Heart left ventricle (tissue), 16 donors: ENCODE data around the gene SLC27A2. TPM values are rescaled to one million over a fixed set of nuclear protein-coding genes. Genes with fewer than 3 reads are reported as not detected.

Experiments
- ATAC-seq, 4 donors: fragments of 200-7000 bp; cut with Tn5 transposase; one replicate each; pipeline ENCODE4 v1.9.1; 2020 to 2022; ENCODE audit warnings: moderate library complexity in 4 of 4, mild to moderate bottlenecking in 3 of 4, moderate number of reproducible peaks in 1 of 4
- DNase-seq, 5 donors: peaks; one replicate each; pipeline ENCODE4 v3.0.0-alpha.2; 2020
- H3K27ac ChIP-seq, 12 donors: fragments of 200-600 bp; sonication (generic) in 4 of 12; one replicate each; pipeline versions ENCODE4 v1.5.0 to v1.8.0; 2016 to 2022; ENCODE audit warnings: mild to moderate bottlenecking in 2 of 12
- H3K27me3 ChIP-seq, 9 donors: fragments of 200-600 bp; sonication (generic) in 2 of 9; one replicate each; pipeline versions ENCODE4 v1.5.1 to v1.8.0; 2016 to 2022; ENCODE audit warnings: mild to moderate bottlenecking in 3 of 9
- H3K36me3 ChIP-seq, 9 donors: fragments of 200-600 bp; sonication (generic) in 2 of 9; one replicate each; pipeline versions ENCODE4 v1.5.0 to v1.8.0; 2018 to 2022; ENCODE audit warnings: mild to moderate bottlenecking in 2 of 9
- H3K4me1 ChIP-seq, 12 donors: fragments of 200-600 bp; sonication (generic) in 4 of 12; one replicate each; pipeline versions ENCODE4 v1.5.0 to v1.8.0; 2016 to 2022; ENCODE audit warnings: mild to moderate bottlenecking in 3 of 12
- H3K4me3 ChIP-seq, 12 donors: fragments of 200-600 bp; sonication (generic) in 4 of 12; one replicate each; pipeline versions ENCODE4 v1.5.0 to v1.8.0; 2017 to 2022; ENCODE audit warnings: mild to moderate bottlenecking in 9 of 12, moderate library complexity in 4 of 12
- H3K9me3 ChIP-seq, 12 donors: fragments of 200-600 bp; sonication (generic) in 4 of 12; one replicate each; pipeline versions ENCODE4 v1.5.0 to v1.8.0; 2016 to 2022; ENCODE audit warnings: mild to moderate bottlenecking in 1 of 12
- CTCF ChIP-seq, 12 donors: fragments of 200-600 bp; sonication (generic) in 4 of 12; IDR thresholded peaks; one replicate each; pipeline versions ENCODE4 v1.5.0 to v1.8.0; 2018 to 2022; ENCODE audit warnings: antibody characterized with exemption in 12 of 12, mild to moderate bottlenecking in 5 of 12
- POLR2A ChIP-seq, 2 donors: fragments of 450-650 bp; IDR thresholded peaks; one replicate each; pipeline ENCODE4 v1.6.1; 2017; ENCODE audit warnings: antibody characterized with exemption in 2 of 2, mild to moderate bottlenecking in 2 of 2, moderate library complexity in 2 of 2
- WGBS, 4 donors: extraction: QIAGEN DNeasy Blood & Tissue Kit in 2 of 4; methylation state at CpG; one replicate each; pipeline versions ENCODE4 v1.1.5 to v1.1.7; 2013 to 2018; 5-methylcytosine and 5-hydroxymethylcytosine counted together
- intact Hi-C, 10 donors: fragments of 100-400 bp; cut with DNase I; formaldehyde crosslinking; loops; one replicate each; pipeline versions ENCODE4 v1.11.1 to v1.14.2; 2022
- polyA plus RNA-seq, 2 donors: library from polyadenylated mRNA; stranded (reverse); fragments of 200-250 nt; gene quantifications; one replicate each; pipeline ENCODE4 v1.2.3, GENCODE V29; 2013
- total RNA-seq, 9 donors: library from RNA; depleted of rRNA in 2 of 9; stranded (reverse); fragments of >200 nt in 2 of 9; fragmentation: NEBNext Ultra II Directional in 3 of 9; extraction: Animal tissue kit (Norgen Biotek cat#: 25700) in 3 of 9; gene quantifications; one replicate each; pipeline versions ENCODE4 v1.1.0 to v1.2.4, GENCODE V29; 2016 to 2023
- donor health status: ischemic (EF 13 %, LVEDD 7.1; RV severe dilation, severe dysfunction).
- donor health status: healthy with polysubstance abuse.
- donor health status: DM: no; HTN: yes; CAD: no.
- donor health status: DM: no; HTN: no; CAD: no.
- donor health status: ischemic (EF 25% LVEDD 6.9; RV normal size, moderate dysfunction).
- donor health status: ischemic (EF 25% LVEDD 5.7; RV mildly dilated, moderate dysfunction).
- donor health status: healthy.
- donor health status: DM: yes; HTN: yes; CAD: no.
- donor health status: ischemic (EF 35%, LVEDD 5.7; RV mildly dilated, moderate dysfunction).
- donor health status: nonischemic (EF 11% LVEDD 7.7; RV severe dilation, severe dysfunction).
- donor health status: DM: yes; HTN: yes; CAD: no.
- donor health status: PGD.
- donor health status: ischemic (EF 29% LVEDD 5.4; RV normal size, mild dysfunction).
- donor health status: nonischemic (EF 23%, LVEDD 6.1; RV moderate dilation, normal function).

Gene SLC27A2
- total and polyA plus RNA-seq, 11 donors: 0.04 to 0.29 (median 0.12) TPM; not detected in 8

- Histone ChIP-seq H3K9me3 (no peaks in the 10 kb centered on the region), H3K4me1 (peaks cover 0 to 6% (median 0%) of the 10 kb centered on the region in 12 donors), H3K4me3 (no peak overlapping the region), H3K36me3 (no peaks in the 10 kb centered on the region), H3K27me3 (no peaks in the 10 kb centered on the region), H3K27ac (no peak overlapping the region)
- TF ChIP-seq POLR2A (IDR thresholded peaks at IDR 0.05): no peak
- no peak for TF ChIP-seq CTCF (IDR thresholded peaks at IDR 0.05)
- ATAC-seq (no peak), DNase-seq (no peak)
- 49 to 60% (median 53%) methylated on average over 3 of the region's 3 CpGs for WGBS, 4 donors
- intact Hi-C loops: loop anchor here in 8 of 10 donors (5.0 to 10.0 kb wide), 5 partner anchors 896 to 1786 kb away; no protein-coding TSS in a partner anchor
Measured at GRCh38 chr15:50140983-50141382, 41.0 kb upstream of the SLC27A2 start.

- no peak for DNase-seq
- Histone ChIP-seq H3K9me3 (no peaks in the 10 kb centered on the region), H3K4me1 (peaks cover 0 to 6% (median 0%) of the 10 kb centered on the region in 12 donors), H3K27ac (no peak overlapping the region), H3K36me3 (no peaks in the 10 kb centered on the region), H3K4me3 (no peak overlapping the region), H3K27me3 (no peaks in the 10 kb centered on the region)
- intact Hi-C loops: loop anchor here in 8 of 10 donors (5.0 to 10.0 kb wide), 5 partner anchors 897 to 1787 kb away; no protein-coding TSS in a partner anchor
- 92 to 96% (median 93%) methylated on average over 5 of the region's 5 CpGs for WGBS, 4 donors
- TF ChIP-seq CTCF (IDR thresholded peaks at IDR 0.05): no peak
- no peak for TF ChIP-seq POLR2A (IDR thresholded peaks at IDR 0.05)
- no peak for ATAC-seq
Measured at GRCh38 chr15:50141856-50142255, 40.1 kb upstream of the SLC27A2 start.

GRCh38 chr15:50143255-50143860, 38.6 kb upstream of the SLC27A2 start:
- H3K4me1 ChIP-seq: peaks cover 0 to 6% (median 0%) of the 10 kb centered on the region in 12 donors
- no peak for DNase-seq
- intact Hi-C loops: loop anchor here in 8 of 10 donors (5.0 to 10.0 kb wide), 5 partner anchors 899 to 1789 kb away; no protein-coding TSS in a partner anchor

More at GRCh38 chr15:50143255-50143860, 38.6 kb upstream of the SLC27A2 start:
- Histone ChIP-seq H3K4me3 (no peak overlapping the region), H3K36me3 (no peaks in the 10 kb centered on the region), H3K27me3 (no peaks in the 10 kb centered on the region), H3K9me3 (no peaks in the 10 kb centered on the region), H3K27ac (no peak overlapping the region)
- ATAC-seq: no peak
- WGBS, 4 donors: 92 to 94% (median 93%) methylated on average over 2 of the region's 2 CpGs
- TF ChIP-seq CTCF (IDR thresholded peaks at IDR 0.05) (no peak), POLR2A (IDR thresholded peaks at IDR 0.05) (no peak)
